Cerebellar cortex (tissue), 1 donor: ENCODE measurements around the gene TANC1.

Experiments used
- DNase-seq: peaks from one replicate; pipeline ENCODE4 v3.0.0-alpha.2; 2015; ENCODE audit warnings: low spot score

The TANC1 gene

GRCh38 chr2:159267921-159268320, 299.5 kb downstream of the TANC1 start:
- no peak for DNase-seq

DNA sequence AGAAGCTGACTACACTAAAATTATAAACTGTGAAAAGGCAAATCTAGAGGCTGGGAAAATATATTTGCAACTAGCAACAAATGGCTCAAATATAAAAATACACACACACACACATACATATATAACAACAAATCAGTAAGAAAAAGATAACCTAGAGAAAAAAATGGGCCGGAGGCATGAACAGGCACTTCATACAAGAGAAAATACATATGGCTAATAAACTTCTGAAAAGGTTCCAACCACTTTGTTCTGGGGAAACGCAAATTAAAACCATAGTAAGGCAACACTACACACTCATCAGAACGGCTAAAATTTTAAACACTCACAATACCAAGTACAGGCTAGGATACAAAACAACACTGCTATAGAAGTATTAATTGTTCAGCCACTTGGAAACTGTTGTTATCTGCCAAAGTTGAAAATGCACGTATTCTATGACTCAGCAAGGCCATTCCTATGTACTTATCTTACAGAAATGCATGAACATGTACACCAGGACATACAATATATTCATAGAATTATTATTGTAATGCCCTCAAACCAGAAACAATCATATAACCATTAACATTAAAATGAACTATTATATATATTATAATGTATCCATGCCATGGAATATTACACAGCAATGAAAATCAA, 302.4 kb downstream of the TANC1 start:
- DNase-seq = no peak

- DNase-seq = no peak
These were observed 303.7 kb downstream of the TANC1 start for GRCh38 chr2:159272156-159272555.

DNA sequence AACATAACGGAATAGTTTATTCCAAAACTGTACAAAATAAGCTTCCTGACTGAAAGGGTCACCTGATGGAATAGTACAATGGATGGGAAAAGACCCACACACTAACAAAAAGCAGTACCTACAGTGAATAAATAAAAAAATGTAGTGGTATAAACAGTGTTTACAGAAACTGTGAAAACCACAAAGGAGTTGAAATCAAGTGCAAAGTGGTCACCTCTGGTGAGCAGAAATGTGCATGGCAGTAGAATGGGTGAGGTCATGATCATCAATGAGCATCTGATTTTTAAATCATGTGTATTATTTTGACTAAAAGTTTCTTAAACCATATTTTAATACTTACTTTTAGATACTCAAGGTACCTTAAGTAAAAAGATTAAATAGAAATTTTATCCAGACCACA, 306.7 kb downstream of the TANC1 start:
- DNase-seq = no peak

- no peak for DNase-seq
These were observed 311.3 kb downstream of the TANC1 start for GRCh38 chr2:159279700-159280099.

DNA sequence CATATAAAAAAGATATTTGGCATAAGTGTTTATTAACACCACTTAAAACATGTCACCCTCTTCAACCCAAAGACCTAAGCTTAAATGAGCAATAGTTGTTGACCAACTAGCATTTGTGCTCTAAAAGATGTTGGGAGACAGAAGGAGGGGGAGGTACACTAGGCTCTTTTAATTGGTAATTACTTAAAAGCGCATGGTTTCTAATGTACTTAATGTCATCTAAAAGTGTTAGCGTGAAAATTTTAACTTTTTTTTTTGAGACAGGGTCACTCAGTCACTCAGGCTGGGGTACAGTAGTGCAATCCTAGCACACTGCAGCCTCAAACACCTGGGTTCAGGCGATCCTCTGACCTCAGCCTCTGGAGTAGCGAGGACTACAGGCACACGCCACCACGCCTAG, 312.6 kb downstream of the TANC1 start:
- no peak for DNase-seq
